ENCODE data around the gene STH.

GRCh38 chr17:45964634-45965033, 34.4 kb upstream of the STH start:
- TF ChIP-seq, protein P1, sequence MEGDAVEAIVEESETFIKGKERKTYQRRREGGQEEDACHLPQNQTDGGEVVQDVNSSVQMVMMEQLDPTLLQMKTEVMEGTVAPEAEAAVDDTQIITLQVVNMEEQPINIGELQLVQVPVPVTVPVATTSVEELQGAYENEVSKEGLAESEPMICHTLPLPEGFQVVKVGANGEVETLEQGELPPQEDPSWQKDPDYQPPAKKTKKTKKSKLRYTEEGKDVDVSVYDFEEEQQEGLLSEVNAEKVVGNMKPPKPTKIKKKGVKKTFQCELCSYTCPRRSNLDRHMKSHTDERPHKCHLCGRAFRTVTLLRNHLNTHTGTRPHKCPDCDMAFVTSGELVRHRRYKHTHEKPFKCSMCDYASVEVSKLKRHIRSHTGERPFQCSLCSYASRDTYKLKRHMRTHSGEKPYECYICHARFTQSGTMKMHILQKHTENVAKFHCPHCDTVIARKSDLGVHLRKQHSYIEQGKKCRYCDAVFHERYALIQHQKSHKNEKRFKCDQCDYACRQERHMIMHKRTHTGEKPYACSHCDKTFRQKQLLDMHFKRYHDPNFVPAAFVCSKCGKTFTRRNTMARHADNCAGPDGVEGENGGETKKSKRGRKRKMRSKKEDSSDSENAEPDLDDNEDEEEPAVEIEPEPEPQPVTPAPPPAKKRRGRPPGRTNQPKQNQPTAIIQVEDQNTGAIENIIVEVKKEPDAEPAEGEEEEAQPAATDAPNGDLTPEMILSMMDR (IDR thresholded peaks at IDR 0.05): no peak
- TF ChIP-seq GATA3 (IDR thresholded peaks at IDR 0.05; ENCODE audit: borderline replicate concordance): no peak
- TF ChIP-seq MYC (IDR thresholded peaks at IDR 0.05; ENCODE audit: borderline replicate concordance, low read length): no peak
- TF ChIP-seq ZC3H11A (IDR thresholded peaks at IDR 0.05): no peak
- no peak for TF ChIP-seq HDAC2 (IDR thresholded peaks at IDR 0.05)
- no peak for TF ChIP-seq CBX2 (IDR thresholded peaks at IDR 0.05; ENCODE audit: borderline replicate concordance, low read depth)
- no peak for TF ChIP-seq POLR2A (IDR thresholded peaks at IDR 0.05; ENCODE audit: low read length)
- no peak for TF ChIP-seq PBX3 (IDR thresholded peaks at IDR 0.05)
- TF ChIP-seq TP53 (CRISPR knock-in tag; IDR thresholded peaks at IDR 0.05): no peak
- TF ChIP-seq MAFK (IDR thresholded peaks at IDR 0.05; ENCODE audit: partially characterized antibody): no peak

Data from A549 (cell line).